Measurements from ENCODE around the gene SLC22A23. TPM values are rescaled to one million over a fixed set of nuclear protein-coding genes. Genes with fewer than 3 reads are reported as not detected.
A peak's percentile ranks its signal among the peaks of the same experiment; 100 is the strongest.

SLC22A23 gene
- total RNA-seq, 1 experiment from 2014 or later: 5.7 TPM

GRCh38 chr6:3384241-3385143 is 72.4 kb downstream of the SLC22A23 start:
- Histone ChIP-seq H3K27me3 (ENCODE audit: low read length) (no peaks in the 10 kb centered on the region), H3K9ac (ENCODE audit: low read length) (peak overlapping the region; percentile 44; the same call in 1 of the 2 replicates), H4K20me1 (ENCODE audit: low read length) (no peaks in the 10 kb centered on the region), H3F3A (ENCODE audit: low read length, unreplicated experiment) (no peaks in the 10 kb centered on the region), H2AFZ (ENCODE audit: low read length) (no peak overlapping the region), H3K27ac (ENCODE audit: low read length) (0 out of 2 replicates have a peak overlapping the region, but pooled peaks have one; percentile 94), H3K4me3 (ENCODE audit: low read length) (no peak overlapping the region), H3K36me3 (ENCODE audit: low read depth, low read length) (no peaks in the 10 kb centered on the region), H3K4me2 (ENCODE audit: low read length) (no peak overlapping the region), H3K4me1 (ENCODE audit: insufficient read depth, low read length) (peaks cover 48% of the 10 kb centered on the region), H3K9me2 (replicated peaks; ENCODE audit: low read length) (no peaks in the 10 kb centered on the region), H3K79me2 (ENCODE audit: low read length) (no peaks in the 10 kb centered on the region), H3K9me3 (ENCODE audit: low read length) (no peaks in the 10 kb centered on the region)
- ATAC-seq (no peak), DNase-seq (no peak)
- ChIA-PET POLR2A (ENCODE audit: unreplicated experiment) (no interaction called here), CTCF (no interaction called here)
- no peak for TF ChIP-seq EZH2 (IDR thresholded peaks at IDR 0.05; ENCODE audit: low read length, unreplicated experiment)
- no peak for TF ChIP-seq CTCF (conservative IDR thresholded peaks at IDR 0.05; ENCODE audit: low read depth, low read length)
- TF ChIP-seq EZH2phosphoT487 (IDR thresholded peaks at IDR 0.05; ENCODE audit: borderline replicate concordance, low read length): no peak
- no TSS peak for BruUV-seq (replicated peaks)
- intact Hi-C loops (cut with micrococcal nuclease): loop anchor here (5.0 kb wide), 1 partner anchor 58 kb away; no protein-coding TSS in a partner anchor

- Histone ChIP-seq H3K9ac (ENCODE audit: low read length) (peak overlapping the region; percentile 44), H3K9me3 (ENCODE audit: low read length) (no peaks in the 10 kb centered on the region), H4K20me1 (ENCODE audit: low read length) (no peaks in the 10 kb centered on the region), H3K27me3 (ENCODE audit: low read length) (no peaks in the 10 kb centered on the region), H3K4me3 (ENCODE audit: low read length) (no peak overlapping the region), H2AFZ (ENCODE audit: low read length) (no peak overlapping the region), H3F3A (ENCODE audit: low read length, unreplicated experiment) (no peaks in the 10 kb centered on the region), H3K27ac (ENCODE audit: low read length) (peak overlapping the region; percentile 94), H3K79me2 (ENCODE audit: low read length) (no peaks in the 10 kb centered on the region), H3K4me2 (ENCODE audit: low read length) (peak overlapping the region; percentile 62), H3K9me2 (replicated peaks; ENCODE audit: low read length) (no peaks in the 10 kb centered on the region), H3K36me3 (ENCODE audit: low read depth, low read length) (no peaks in the 10 kb centered on the region), H3K4me1 (ENCODE audit: insufficient read depth, low read length) (peaks cover 56% of the 10 kb centered on the region)
- peak; percentile 11 for ATAC-seq
- intact Hi-C loops (cut with micrococcal nuclease): loop anchor here (2.0 to 5.0 kb wide), 2 partner anchors 27 to 59 kb away; no protein-coding TSS in a partner anchor
- no peak for TF ChIP-seq CTCF (conservative IDR thresholded peaks at IDR 0.05; ENCODE audit: low read depth, low read length)
- no peak for TF ChIP-seq EZH2 (IDR thresholded peaks at IDR 0.05; ENCODE audit: low read length, unreplicated experiment)
- TF ChIP-seq EZH2phosphoT487 (IDR thresholded peaks at IDR 0.05; ENCODE audit: borderline replicate concordance, low read length): no peak
- peak; percentile 85 for DNase-seq
- no TSS peak for BruUV-seq (replicated peaks)
- ChIA-PET POLR2A (ENCODE audit: unreplicated experiment) (no interaction called here), CTCF (no interaction called here)
Measured at GRCh38 chr6:3383525-3383924, 73.3 kb downstream of the SLC22A23 start.

Data from PC-3 (cell line).